ENCODE measurements around the gene TENM3. TPM values are rescaled to one million over a fixed set of nuclear protein-coding genes. Genes with fewer than 3 reads are reported as not detected.

The TENM3 gene
- total and polyA plus RNA-seq, 2 donors (not counting 3 experiments of a cell fraction or from before 2014, with no cell fraction given), result 3.2 to 6.2 TPM

DNA sequence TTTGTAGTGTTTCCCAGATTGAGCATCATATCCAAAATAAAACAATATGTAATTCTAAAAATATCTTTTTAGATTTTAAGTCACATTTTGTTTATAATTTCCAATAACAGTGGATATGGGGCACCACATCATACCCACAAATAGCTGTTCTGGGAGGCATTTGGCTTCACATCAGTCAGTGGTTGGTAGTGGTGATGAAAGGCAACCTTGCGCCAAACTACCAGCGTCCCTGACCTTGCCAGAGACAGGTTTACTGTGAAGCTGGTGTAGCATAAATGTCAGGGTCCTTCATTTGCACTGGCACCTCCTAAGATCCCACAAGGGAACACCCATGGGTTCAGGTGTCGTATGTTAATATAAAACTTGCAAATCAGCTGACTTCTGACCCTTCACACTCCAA, 451.8 kb downstream of the TENM3 start:
- Histone ChIP-seq H3K9me3 (replicated peaks; ENCODE audit: control insufficient read depth, insufficient read depth, low read length) (no peaks in the 10 kb centered on the region), H3K4me3 (replicated peaks in 1 of 3; ENCODE audit: insufficient read depth in 1 of 3, low read depth in 1 of 3, low read length in 3 of 3) (no peak overlapping the region), H3K9ac (replicated peaks; ENCODE audit: extremely low read depth, insufficient read depth, low read length) (no peak overlapping the region), H2AFZ (ENCODE audit: low read depth, low read length) (no peak overlapping the region), H3K27me3 (ENCODE audit: control insufficient read depth in 2 of 2, insufficient read depth in 2 of 2, low read length in 2 of 2) (no peaks in the 10 kb centered on the region), H3K27ac (ENCODE audit: insufficient read depth, low read depth, low read length) (no peak overlapping the region), H3K4me1 (ENCODE audit: control insufficient read depth, extremely low read depth, insufficient read depth, low read length) (no peaks in the 10 kb centered on the region), H4K20me1 (replicated peaks; ENCODE audit: control insufficient read depth, extremely low read depth, insufficient read depth, low read length) (no peaks in the 10 kb centered on the region), H3K9me1 (replicated peaks; ENCODE audit: control insufficient read depth, extremely low read depth, insufficient read depth, low read length) (no peaks in the 10 kb centered on the region), H3K36me3 (ENCODE audit: control insufficient read depth in 2 of 2, extremely low read depth in 1 of 2, insufficient read depth in 2 of 2, low read length in 2 of 2) (no peaks in the 10 kb centered on the region), H3K4me2 (ENCODE audit: insufficient read depth, low read length) (no peak overlapping the region), H3K79me2 (ENCODE audit: control insufficient read depth, insufficient read depth, low read length) (no peaks in the 10 kb centered on the region)
- dilution Hi-C loops (cut with MboI; ENCODE audit: extremely low pct_ligation_motif_present, low sequenced_read_pairs) (no loop called here), intact Hi-C loops (cut with micrococcal nuclease) (no loop called here)
- ChIA-PET CTCF (no interaction called here), POLR2A (no interaction called here)
- DNase-seq (ENCODE audit: low read depth, low spot score), result no peak
- no TSS peak for BruUV-seq (replicated peaks)
- no peak for FAIRE-seq
- TF ChIP-seq FOS (IDR thresholded peaks at IDR 0.05; ENCODE audit: borderline replicate concordance, insufficient read depth, low read length) (no peak), CTCF (IDR thresholded peaks at IDR 0.05; ENCODE audit: extremely low read depth in 1 of 2, insufficient read depth in 1 of 2, low read depth in 1 of 2, low read length in 2 of 2) (no peak), JUN (IDR thresholded peaks at IDR 0.05; ENCODE audit: borderline replicate concordance, insufficient read depth, insufficient read length, low read depth) (no peak), GATA2 (IDR thresholded peaks at IDR 0.05; ENCODE audit: insufficient read depth, insufficient read length, low read depth, low read length) (no peak), MYC (IDR thresholded peaks at IDR 0.05; ENCODE audit: low read depth, low read length) (no peak), POLR2AphosphoS5 (IDR thresholded peaks at IDR 0.05; ENCODE audit: insufficient read depth, low read depth, low read length) (no peak), EZH2 (IDR thresholded peaks at IDR 0.05; ENCODE audit: borderline replicate concordance, low read depth, low read length, severe bottlenecking) (no peak)
